ENCODE results near the gene DUSP15. TPM values are rescaled to one million over a fixed set of nuclear protein-coding genes. Genes with fewer than 3 reads are reported as not detected.

Gene DUSP15
- total and polyA plus RNA-seq, 9 donors: 2.5 to 17.0 (median 6.9) TPM

DNA sequence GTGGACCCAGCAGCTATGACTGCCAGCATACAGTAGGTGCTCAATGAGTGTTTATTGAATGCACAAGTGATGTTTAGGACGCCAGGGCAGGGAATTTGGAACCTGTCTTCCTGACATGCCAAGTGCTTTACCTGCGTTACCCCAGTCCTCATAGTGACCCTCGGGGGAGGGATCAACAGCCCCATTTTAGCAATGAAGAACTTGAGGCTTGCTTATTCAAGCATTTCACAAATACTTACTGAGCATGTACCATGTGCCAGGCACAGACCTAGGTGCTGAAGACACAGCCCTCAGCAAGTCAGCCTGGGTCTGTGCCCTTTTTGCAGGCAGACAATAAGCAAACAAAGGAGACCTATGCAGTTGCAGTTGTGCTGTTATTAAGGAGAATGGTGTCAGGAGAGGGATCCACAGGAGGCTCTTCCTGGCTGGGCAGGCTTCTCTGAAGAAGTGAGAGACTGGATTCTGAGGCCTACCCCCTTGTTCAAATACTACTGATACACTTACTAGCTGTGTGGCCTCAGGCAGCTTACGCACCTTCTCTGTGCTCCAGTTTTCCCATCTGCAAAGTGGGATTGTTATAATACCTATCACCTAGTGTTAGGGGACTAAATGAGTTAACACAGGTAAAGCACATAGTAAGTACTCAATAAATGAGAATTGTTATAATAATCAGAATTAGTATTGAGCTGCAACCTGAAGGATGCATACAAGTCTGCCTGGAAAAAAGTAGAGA is 39.9 kb upstream of the DUSP15 start:
- 84 to 96% (median 86%) methylated on average over 4 of the region's 4 CpGs for WGBS, 3 donors
- DNase-seq: no peak
- Histone ChIP-seq H3K4me1 (ENCODE audit: insufficient read depth) (no peaks in the 10 kb centered on the region), H3K27ac (no peak overlapping the region), H3K36me3 (no peaks in the 10 kb centered on the region), H3K9me3 (no peaks in the 10 kb centered on the region), H3K4me3 (no peak overlapping the region), H3K27me3 (no peaks in the 10 kb centered on the region)
- TF ChIP-seq, protein P1, sequence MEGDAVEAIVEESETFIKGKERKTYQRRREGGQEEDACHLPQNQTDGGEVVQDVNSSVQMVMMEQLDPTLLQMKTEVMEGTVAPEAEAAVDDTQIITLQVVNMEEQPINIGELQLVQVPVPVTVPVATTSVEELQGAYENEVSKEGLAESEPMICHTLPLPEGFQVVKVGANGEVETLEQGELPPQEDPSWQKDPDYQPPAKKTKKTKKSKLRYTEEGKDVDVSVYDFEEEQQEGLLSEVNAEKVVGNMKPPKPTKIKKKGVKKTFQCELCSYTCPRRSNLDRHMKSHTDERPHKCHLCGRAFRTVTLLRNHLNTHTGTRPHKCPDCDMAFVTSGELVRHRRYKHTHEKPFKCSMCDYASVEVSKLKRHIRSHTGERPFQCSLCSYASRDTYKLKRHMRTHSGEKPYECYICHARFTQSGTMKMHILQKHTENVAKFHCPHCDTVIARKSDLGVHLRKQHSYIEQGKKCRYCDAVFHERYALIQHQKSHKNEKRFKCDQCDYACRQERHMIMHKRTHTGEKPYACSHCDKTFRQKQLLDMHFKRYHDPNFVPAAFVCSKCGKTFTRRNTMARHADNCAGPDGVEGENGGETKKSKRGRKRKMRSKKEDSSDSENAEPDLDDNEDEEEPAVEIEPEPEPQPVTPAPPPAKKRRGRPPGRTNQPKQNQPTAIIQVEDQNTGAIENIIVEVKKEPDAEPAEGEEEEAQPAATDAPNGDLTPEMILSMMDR (IDR thresholded peaks at IDR 0.05): no peak
- TF ChIP-seq POLR2A (IDR thresholded peaks at IDR 0.05): no peak
- TF ChIP-seq EP300 (IDR thresholded peaks at IDR 0.05): no peak
- intact Hi-C loops (cut with DNase I): no loop called here

DNA sequence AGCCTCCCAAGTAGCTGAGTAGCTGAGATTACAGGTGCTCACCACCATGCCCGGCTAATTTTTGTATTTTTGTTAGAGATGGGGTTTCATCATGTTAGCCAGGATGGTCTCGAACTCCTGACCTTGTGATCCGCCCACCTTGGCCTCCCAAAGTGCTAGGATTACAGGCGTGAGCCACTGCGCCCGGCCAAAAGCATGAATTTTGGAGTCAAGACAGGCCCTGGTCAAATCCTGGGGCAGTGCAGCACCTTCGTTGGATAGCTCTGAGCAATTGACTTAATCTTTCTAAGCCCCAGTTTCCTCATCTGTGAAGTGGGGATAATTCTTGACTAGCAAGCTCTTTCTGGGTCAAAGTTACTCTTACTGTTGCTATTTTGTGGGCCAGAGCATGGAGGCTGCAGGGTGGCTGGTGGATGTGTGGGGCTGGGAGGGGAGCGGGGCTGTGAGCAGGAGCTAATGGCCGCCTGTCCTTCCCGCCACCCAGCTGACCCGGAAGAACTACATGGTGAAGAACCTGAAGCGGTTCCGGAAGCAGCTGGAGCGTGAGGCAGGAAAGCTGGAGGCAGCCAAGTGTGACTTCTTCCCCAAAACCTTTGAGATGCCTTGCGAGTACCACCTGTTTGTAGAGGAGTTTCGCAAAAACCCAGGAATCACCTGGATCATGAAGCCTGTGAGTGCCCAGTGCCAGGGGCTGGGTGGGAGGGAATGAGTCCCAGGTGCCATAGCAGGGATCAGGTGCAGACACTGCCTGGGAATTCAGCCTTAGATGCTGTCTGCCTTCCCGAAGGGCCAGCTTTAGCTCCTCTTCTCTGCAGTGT is 39.1 kb upstream of the DUSP15 start:
- Histone ChIP-seq H3K9me3 (no peaks in the 10 kb centered on the region), H3K27ac (no peak overlapping the region), H3K4me1 (ENCODE audit: insufficient read depth) (no peaks in the 10 kb centered on the region), H3K27me3 (no peaks in the 10 kb centered on the region), H3K36me3 (no peaks in the 10 kb centered on the region), H3K4me3 (no peak overlapping the region)
- intact Hi-C loops (cut with DNase I): no loop called here
- 86 to 92% (median 91%) methylated on average over 17 of the region's 17 CpGs for WGBS, 3 donors
- DNase-seq: no peak
- TF ChIP-seq POLR2A (IDR thresholded peaks at IDR 0.05) (no peak), EP300 (IDR thresholded peaks at IDR 0.05) (no peak)
- TF ChIP-seq, protein P1 (IDR thresholded peaks at IDR 0.05): no peak

DNA sequence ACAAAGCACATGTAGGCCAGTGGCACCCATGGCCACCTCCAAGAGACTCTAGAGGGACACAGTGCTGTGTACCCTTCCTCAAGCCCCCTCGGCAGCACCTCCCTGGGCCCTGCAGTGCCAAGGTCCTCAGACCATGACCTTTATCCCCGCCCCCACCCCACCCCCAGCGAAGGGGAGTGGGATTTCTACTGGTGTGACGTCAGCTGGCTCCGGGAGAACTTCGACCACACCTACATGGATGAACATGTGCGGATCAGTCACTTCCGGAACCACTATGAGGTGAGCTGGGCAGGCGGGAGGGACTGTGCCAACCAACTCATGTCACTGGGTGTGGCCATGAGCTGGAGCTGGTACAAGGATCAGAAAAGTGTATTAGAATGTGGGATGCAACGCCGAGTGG is 38.1 kb upstream of the DUSP15 start:
- Histone ChIP-seq H3K4me1 (ENCODE audit: insufficient read depth) (no peaks in the 10 kb centered on the region), H3K36me3 (no peaks in the 10 kb centered on the region), H3K27me3 (no peaks in the 10 kb centered on the region), H3K9me3 (no peaks in the 10 kb centered on the region), H3K27ac (no peak overlapping the region), H3K4me3 (no peak overlapping the region)
- DNase-seq: no peak
- intact Hi-C loops (cut with DNase I): no loop called here
- TF ChIP-seq EP300 (IDR thresholded peaks at IDR 0.05): no peak
- TF ChIP-seq, protein P1 (IDR thresholded peaks at IDR 0.05): no peak
- TF ChIP-seq POLR2A (IDR thresholded peaks at IDR 0.05): no peak
- WGBS, 3 donors: 84 to 86% (median 85%) methylated on average over 11 of the region's 11 CpGs

DNA sequence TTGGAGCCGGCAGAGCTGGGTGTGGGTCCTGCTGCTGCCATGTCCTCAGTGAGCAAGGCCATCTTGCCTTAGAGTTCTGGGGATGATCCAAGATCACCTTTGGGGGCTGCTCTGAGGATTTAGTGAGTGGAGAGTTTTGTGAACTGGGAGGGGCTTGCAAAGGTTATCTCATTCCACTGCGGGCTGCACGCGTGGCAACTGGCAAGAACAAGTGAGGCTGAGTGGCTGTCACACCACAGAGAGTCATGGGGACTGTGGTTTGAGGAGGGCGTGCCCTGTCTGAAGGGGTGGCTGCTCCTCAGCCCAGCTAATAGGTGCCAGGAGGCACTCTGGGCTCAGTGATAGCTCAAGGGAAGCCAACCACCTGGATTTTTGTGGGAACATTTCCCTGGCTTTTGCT is 37.7 kb upstream of the DUSP15 start:
- TF ChIP-seq EP300 (IDR thresholded peaks at IDR 0.05) (no peak), POLR2A (IDR thresholded peaks at IDR 0.05) (no peak)
- no peak for DNase-seq

DNA sequence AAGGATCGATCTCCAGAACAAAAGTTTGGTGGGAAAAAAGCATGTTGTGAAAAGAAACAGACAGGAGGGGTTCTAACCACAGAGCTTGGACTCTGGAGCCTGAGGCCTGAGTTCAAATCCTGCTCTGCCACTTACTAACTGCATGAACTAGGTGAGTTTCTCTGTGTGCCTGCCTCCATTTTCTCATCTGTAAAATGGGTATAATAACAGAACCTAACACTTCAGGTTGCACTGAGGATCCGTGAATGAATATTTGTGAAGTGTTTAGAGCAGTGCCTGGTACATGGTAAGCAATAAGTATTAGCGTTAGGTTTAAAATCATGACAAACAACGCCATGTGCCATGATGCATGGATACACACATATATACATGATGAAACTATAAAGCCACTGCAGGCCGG is 36.7 kb upstream of the DUSP15 start:
- intact Hi-C loops (cut with DNase I): no loop called here
- DNase-seq: no peak
- TF ChIP-seq, protein P1 (IDR thresholded peaks at IDR 0.05): no peak
- TF ChIP-seq POLR2A (IDR thresholded peaks at IDR 0.05) (no peak), EP300 (IDR thresholded peaks at IDR 0.05) (no peak)
- H3K4me1 ChIP-seq (ENCODE audit: insufficient read depth): no peaks in the 10 kb centered on the region
- no peaks in the 10 kb centered on the region for H3K27me3 ChIP-seq
- no peaks in the 10 kb centered on the region for H3K9me3 ChIP-seq
- H3K36me3 ChIP-seq: no peaks in the 10 kb centered on the region
- H3K4me3 ChIP-seq: no peak overlapping the region
- WGBS, 3 donors: 90 to 94% (median 93%) methylated on average over 5 of the region's 5 CpGs
- H3K27ac ChIP-seq: no peak overlapping the region

More for the DNA sequence above, 37.7 kb upstream of the DUSP15 start:
- H3K9me3 ChIP-seq: no peaks in the 10 kb centered on the region
- no peak overlapping the region for H3K4me3 ChIP-seq
- intact Hi-C loops (cut with DNase I): no loop called here
- H3K36me3 ChIP-seq: no peaks in the 10 kb centered on the region
- H3K27ac ChIP-seq: no peak overlapping the region
- H3K4me1 ChIP-seq (ENCODE audit: insufficient read depth): no peaks in the 10 kb centered on the region
- no peaks in the 10 kb centered on the region for H3K27me3 ChIP-seq
- WGBS, 3 donors: 61 to 74% (median 70%) methylated on average over 4 to 5 of the region's 5 CpGs

Data from ovary (tissue), 9 donors.